ENCODE results near the gene CRB1. TPM values are rescaled to one million over a fixed set of nuclear protein-coding genes. Genes with fewer than 3 reads are reported as not detected.

Gene CRB1
- total RNA-seq, 4 donors from 2014 or later: 0.12 to 0.54 (median 0.33) TPM

DNA sequence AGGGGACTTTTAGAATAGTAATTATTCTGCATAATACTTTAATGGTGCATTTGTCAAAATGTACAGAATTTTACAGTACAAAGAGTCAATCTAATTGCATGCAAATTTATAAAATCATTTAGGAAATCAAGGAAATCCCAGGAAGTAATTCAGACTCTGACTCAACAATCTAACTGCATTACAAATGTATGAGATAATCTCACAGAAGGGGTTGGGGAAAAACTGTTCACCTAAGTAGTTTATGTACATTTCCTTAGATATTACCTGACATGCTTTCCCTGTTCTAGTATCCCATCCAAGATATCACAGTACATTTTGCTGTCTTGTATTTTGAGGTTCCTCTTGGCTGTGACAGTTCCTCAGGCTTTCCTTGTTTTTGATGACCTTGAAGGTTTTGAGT, 4.7 kb downstream of the CRB1 start:
- Histone ChIP-seq H3K4me1 (no peaks in the 10 kb centered on the region), H3K4me3 (no peak overlapping the region), H3K27ac (no peak overlapping the region), H3K36me3 (no peaks in the 10 kb centered on the region), H3K27me3 (no peaks in the 10 kb centered on the region), H3K9me3 (no peaks in the 10 kb centered on the region)
- TF ChIP-seq, protein P1, sequence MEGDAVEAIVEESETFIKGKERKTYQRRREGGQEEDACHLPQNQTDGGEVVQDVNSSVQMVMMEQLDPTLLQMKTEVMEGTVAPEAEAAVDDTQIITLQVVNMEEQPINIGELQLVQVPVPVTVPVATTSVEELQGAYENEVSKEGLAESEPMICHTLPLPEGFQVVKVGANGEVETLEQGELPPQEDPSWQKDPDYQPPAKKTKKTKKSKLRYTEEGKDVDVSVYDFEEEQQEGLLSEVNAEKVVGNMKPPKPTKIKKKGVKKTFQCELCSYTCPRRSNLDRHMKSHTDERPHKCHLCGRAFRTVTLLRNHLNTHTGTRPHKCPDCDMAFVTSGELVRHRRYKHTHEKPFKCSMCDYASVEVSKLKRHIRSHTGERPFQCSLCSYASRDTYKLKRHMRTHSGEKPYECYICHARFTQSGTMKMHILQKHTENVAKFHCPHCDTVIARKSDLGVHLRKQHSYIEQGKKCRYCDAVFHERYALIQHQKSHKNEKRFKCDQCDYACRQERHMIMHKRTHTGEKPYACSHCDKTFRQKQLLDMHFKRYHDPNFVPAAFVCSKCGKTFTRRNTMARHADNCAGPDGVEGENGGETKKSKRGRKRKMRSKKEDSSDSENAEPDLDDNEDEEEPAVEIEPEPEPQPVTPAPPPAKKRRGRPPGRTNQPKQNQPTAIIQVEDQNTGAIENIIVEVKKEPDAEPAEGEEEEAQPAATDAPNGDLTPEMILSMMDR (IDR thresholded peaks at IDR 0.05): no peak
- TF ChIP-seq EP300 (IDR thresholded peaks at IDR 0.05) (no peak), POLR2A (IDR thresholded peaks at IDR 0.05) (no peak), POLR2AphosphoS5 (IDR thresholded peaks at IDR 0.05) (no peak)
- no peak for ATAC-seq

- Histone ChIP-seq H3K27ac (no peak overlapping the region), H3K4me1 (no peaks in the 10 kb centered on the region), H3K27me3 (no peaks in the 10 kb centered on the region), H3K36me3 (no peaks in the 10 kb centered on the region), H3K4me3 (no peak overlapping the region), H3K9me3 (no peaks in the 10 kb centered on the region)
- TF ChIP-seq POLR2AphosphoS5 (IDR thresholded peaks at IDR 0.05): no peak
- TF ChIP-seq POLR2A (IDR thresholded peaks at IDR 0.05): no peak
- no peak for TF ChIP-seq EP300 (IDR thresholded peaks at IDR 0.05)
- TF ChIP-seq, protein P1 (IDR thresholded peaks at IDR 0.05): no peak
- 53 to 68% methylated on average over 2 to 3 of the region's 3 CpGs for WGBS, 2 donors (ENCODE audit: low coverage in 1 of 2)
- no peak for ATAC-seq
Observed at GRCh38 chr1:197277166-197277565, 9.1 kb downstream of the CRB1 start.

DNA sequence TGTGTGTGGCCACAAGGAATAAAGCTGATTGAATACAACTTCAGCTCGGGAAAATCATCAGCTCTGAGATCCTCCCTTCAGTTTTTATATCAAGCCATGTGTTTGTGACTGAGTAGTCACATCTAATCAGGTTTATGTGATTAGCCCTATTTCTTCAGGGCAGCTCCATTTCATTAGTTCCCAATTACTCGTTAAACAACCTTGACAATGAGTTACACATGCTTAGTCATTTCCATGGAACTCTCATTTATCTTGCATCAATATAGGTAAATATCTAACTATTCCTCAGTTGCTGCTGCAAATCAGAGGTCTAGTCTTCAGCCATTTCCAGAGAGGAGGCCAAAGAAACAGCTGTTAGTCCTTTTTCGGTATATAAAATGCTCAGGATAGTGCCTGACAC, 16.3 kb downstream of the CRB1 start:
- no peak for ATAC-seq
- Histone ChIP-seq H3K36me3 (no peaks in the 10 kb centered on the region), H3K9me3 (no peaks in the 10 kb centered on the region), H3K27me3 (no peaks in the 10 kb centered on the region), H3K4me1 (no peaks in the 10 kb centered on the region), H3K27ac (no peak overlapping the region), H3K4me3 (no peak overlapping the region)
- 80 to 95% methylated on average over 3 of the region's 3 CpGs for WGBS, 2 donors (ENCODE audit: low coverage in 1 of 2)
- TF ChIP-seq POLR2A (IDR thresholded peaks at IDR 0.05) (no peak), EP300 (IDR thresholded peaks at IDR 0.05) (no peak), POLR2AphosphoS5 (IDR thresholded peaks at IDR 0.05) (no peak)
- TF ChIP-seq, protein P1 (IDR thresholded peaks at IDR 0.05): no peak

DNA sequence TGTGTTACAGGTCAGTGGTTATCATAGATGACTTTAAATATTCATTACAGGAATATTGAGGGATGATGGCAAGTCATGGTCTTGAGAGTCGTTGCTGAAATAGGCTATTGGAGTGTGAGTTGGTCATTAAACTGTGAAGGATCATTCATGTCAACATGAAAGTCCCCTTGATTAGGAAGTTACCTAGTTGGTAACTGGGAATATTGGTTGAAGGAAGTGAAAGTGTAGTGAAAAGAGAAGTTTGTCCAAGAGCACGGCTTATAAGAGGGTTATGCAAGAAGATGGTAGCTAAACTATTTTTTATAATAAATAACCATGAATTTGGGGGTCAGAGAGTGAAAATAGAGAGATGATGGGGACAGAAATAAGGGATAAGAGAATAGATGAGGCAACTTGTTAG, 16.9 kb downstream of the CRB1 start:
- no peak for ATAC-seq
- WGBS, 2 donors (ENCODE audit: low coverage in 1 of 2): 44 to 63% methylated on average over 2 of the region's 2 CpGs
- no peaks in the 10 kb centered on the region for H3K4me1 ChIP-seq
- no peaks in the 10 kb centered on the region for H3K36me3 ChIP-seq
- H3K9me3 ChIP-seq: no peaks in the 10 kb centered on the region
- TF ChIP-seq, protein P1 (IDR thresholded peaks at IDR 0.05): no peak
- TF ChIP-seq POLR2A (IDR thresholded peaks at IDR 0.05): no peak
- no peak for TF ChIP-seq EP300 (IDR thresholded peaks at IDR 0.05)
- no peak for TF ChIP-seq POLR2AphosphoS5 (IDR thresholded peaks at IDR 0.05)
- no peaks in the 10 kb centered on the region for H3K27me3 ChIP-seq
- no peak overlapping the region for H3K27ac ChIP-seq
- no peak overlapping the region for H3K4me3 ChIP-seq

GRCh38 chr1:197285526-197286205, 17.6 kb downstream of the CRB1 start:
- no peak overlapping the region for H3K27ac ChIP-seq
- ATAC-seq: no peak
- TF ChIP-seq, protein P1 (IDR thresholded peaks at IDR 0.05): no peak
- TF ChIP-seq POLR2AphosphoS5 (IDR thresholded peaks at IDR 0.05): no peak
- no peak for TF ChIP-seq EP300 (IDR thresholded peaks at IDR 0.05)
- no peak for TF ChIP-seq POLR2A (IDR thresholded peaks at IDR 0.05)
- no peaks in the 10 kb centered on the region for H3K27me3 ChIP-seq
- no peak overlapping the region for H3K4me3 ChIP-seq
- H3K4me1 ChIP-seq: no peaks in the 10 kb centered on the region
- no peaks in the 10 kb centered on the region for H3K9me3 ChIP-seq
- H3K36me3 ChIP-seq: no peaks in the 10 kb centered on the region
- WGBS, 2 donors (ENCODE audit: low coverage in 1 of 2): 71 to 80% methylated on average over 4 of the region's 4 CpGs

Data from gastroesophageal sphincter (tissue), 4 donors.